Measurements from ENCODE around the gene BEAN1. TPM values are rescaled to one million over a fixed set of nuclear protein-coding genes. Genes with fewer than 3 reads are reported as not detected.

BEAN1 gene
- total and polyA plus RNA-seq, 9 of the 15 experiments (the other 6 are each of a cell fraction or from before 2014, with no cell fraction given), result not detected

GRCh38 chr16:66442502-66443268, 15.6 kb downstream of the BEAN1 start:
- no peaks in the 10 kb centered on the region for H3K79me2 ChIP-seq (ENCODE audit: control insufficient read depth, insufficient read depth, low read length)
- DNase-seq (ENCODE audit: extremely low read depth in 1 of 4, low spot score in 3 of 4), result no peak
- CTCF ChIA-PET (ENCODE audit: low intra/inter-chr PET ratio), result no interaction called here
- no peaks in the 10 kb centered on the region for H3K9me3 ChIP-seq (replicated peaks; ENCODE audit: control insufficient read depth, insufficient read depth, low read depth, low read length)
- no peaks in the 10 kb centered on the region for H3K36me3 ChIP-seq (ENCODE audit: control insufficient read depth, insufficient read depth, low read length)
- no peak overlapping the region for H3K4me2 ChIP-seq (ENCODE audit: insufficient read depth, low read length)
- under 1% methylated on average over 6 of the region's 6 CpGs for WGBS (ENCODE audit: insufficient coverage, low coverage, missing lambda C conversion rate)
- no peak overlapping the region for H3K4me3 ChIP-seq
- TF ChIP-seq ARHGAP35 (IDR thresholded peaks at IDR 0.05; ENCODE audit: partially characterized antibody), result no peak
- TF ChIP-seq ZBTB17 (CRISPR knock-in tag; IDR thresholded peaks at IDR 0.05), result peak; percentile 92
- TF ChIP-seq RBM25 (IDR thresholded peaks at IDR 0.05; ENCODE audit: low read depth, low read length, severe bottlenecking), result peak; percentile 69
- TF ChIP-seq, protein P1, sequence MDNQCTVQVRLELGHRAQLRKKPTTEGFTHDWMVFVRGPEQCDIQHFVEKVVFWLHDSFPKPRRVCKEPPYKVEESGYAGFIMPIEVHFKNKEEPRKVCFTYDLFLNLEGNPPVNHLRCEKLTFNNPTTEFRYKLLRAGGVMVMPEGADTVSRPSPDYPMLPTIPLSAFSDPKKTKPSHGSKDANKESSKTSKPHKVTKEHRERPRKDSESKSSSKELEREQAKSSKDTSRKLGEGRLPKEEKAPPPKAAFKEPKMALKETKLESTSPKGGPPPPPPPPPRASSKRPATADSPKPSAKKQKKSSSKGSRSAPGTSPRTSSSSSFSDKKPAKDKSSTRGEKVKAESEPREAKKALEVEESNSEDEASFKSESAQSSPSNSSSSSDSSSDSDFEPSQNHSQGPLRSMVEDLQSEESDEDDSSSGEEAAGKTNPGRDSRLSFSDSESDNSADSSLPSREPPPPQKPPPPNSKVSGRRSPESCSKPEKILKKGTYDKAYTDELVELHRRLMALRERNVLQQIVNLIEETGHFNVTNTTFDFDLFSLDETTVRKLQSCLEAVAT (IDR thresholded peaks at IDR 0.05), result peak in 1 of 2 experiments; percentile 72; a peak in 2 of 4 replicates
- no peak for TF ChIP-seq ZNF592 (IDR thresholded peaks at IDR 0.05)
- no peak for TF ChIP-seq KAT8 (IDR thresholded peaks at IDR 0.05; ENCODE audit: low read depth)
- in situ Hi-C loops (cut with MboI) (no loop called here), intact Hi-C loops (cut with micrococcal nuclease) (no loop called here)
- no peak overlapping the region for H2AFZ ChIP-seq (ENCODE audit: low read depth, low read length)
- no TSS peak for BruUV-seq (replicated peaks)
- 0 out of 2 replicates have a peak, but pooled peaks cover 1% of the 10 kb centered on the region for H4K20me1 ChIP-seq (replicated peaks; ENCODE audit: control insufficient read depth, insufficient read depth, low read length)
- no peak overlapping the region for H3K9ac ChIP-seq (ENCODE audit: insufficient read depth in 1 of 2, low read depth in 2 of 2, low read length in 2 of 2)
- no peak for FAIRE-seq
- H3K27me3 ChIP-seq (ENCODE audit: control insufficient read depth in 2 of 2, insufficient read depth in 2 of 2, low read length in 2 of 2), result peaks cover 4 to 58% of the 10 kb centered on the region in 2 experiments; a peak in 3 of 5 replicates
- no peak for ATAC-seq
- no peaks in the 10 kb centered on the region for H3K4me1 ChIP-seq (replicated peaks in 1 of 2; ENCODE audit: control insufficient read depth in 2 of 2, insufficient read depth in 2 of 2, low read length in 2 of 2)
- POLR2A ChIA-PET, result interaction anchor here (0.6 to 1.3 kb wide), 6 partner anchors 9 to 162 kb away, joined by 3 to 4 read pairs (median 3); partner anchors contain the start of gene CMTM3
- H3K9me1 ChIP-seq (ENCODE audit: control insufficient read depth, insufficient read depth, low read length), result no peaks in the 10 kb centered on the region
- H3K27ac ChIP-seq (ENCODE audit: extremely low read depth, low read depth, low read length), result no peak overlapping the region

Measured in K562 (cell line).